Measurements from ENCODE around the gene ZSWIM6. TPM values are rescaled to one million over a fixed set of nuclear protein-coding genes. Genes with fewer than 3 reads are reported as not detected.

ZSWIM6 gene
- total RNA-seq, 1 experiment from 2014 or later = 12.9 TPM

- CTCF ChIA-PET = interaction anchor here (0.9 to 1.0 kb wide), 2 partner anchors 19 to 324 kb away, joined by 3 to 6 read pairs; no protein-coding TSS in a partner anchor
- Histone ChIP-seq H3K27ac (peak overlapping the region; percentile 64), H3F3A (ENCODE audit: insufficient read depth, low read depth) (peaks cover 28% of the 10 kb centered on the region; the same call in 1 of the 2 replicates), H3K36me3 (ENCODE audit: low read depth) (no peaks in the 10 kb centered on the region), H3K79me2 (ENCODE audit: low read depth) (peaks cover 42% of the 10 kb centered on the region), H3K9me2 (ENCODE audit: insufficient read depth) (no peaks in the 10 kb centered on the region), H2AFZ (peak overlapping the region; percentile 93), H3K4me2 (peak overlapping the region; percentile 91), H3K27me3 (ENCODE audit: insufficient read depth, low read depth) (no peaks in the 10 kb centered on the region), H3K4me3 (peak overlapping the region; percentile 97), H3K4me1 (replicated peaks; ENCODE audit: insufficient read depth) (peaks cover 54% of the 10 kb centered on the region), H3K9me3 (ENCODE audit: insufficient read depth, low read depth) (no peaks in the 10 kb centered on the region), H4K20me1 (ENCODE audit: insufficient read depth) (peaks cover 23% of the 10 kb centered on the region)
- DNase-seq = peak; percentile 67 to 78
- BruUV-seq (replicated peaks) = TSS peak; percentile 59
- POLR2A ChIA-PET (ENCODE audit: unreplicated experiment) = interaction anchor here (0.5 to 1.6 kb wide), 14 partner anchors 18 to 1133 kb away, joined by 3 to 18 read pairs (median 4); no protein-coding TSS in a partner anchor
- TF ChIP-seq EZH2 (IDR thresholded peaks at IDR 0.05; ENCODE audit: low read depth) (no peak), CTCF (conservative IDR thresholded peaks at IDR 0.05) (peak; percentile 33; the same call in 1 of the 2 replicates)
- intact Hi-C loops (cut with micrococcal nuclease; ENCODE audit: unreplicated experiment) = loop anchor here (1.0 to 5.0 kb wide), 7 partner anchors 25 to 276 kb away; partner anchors contain the start of gene SMIM15
Measured at GRCh38 chr5:61330845-61331406, 1.1 kb upstream of the ZSWIM6 start.

DNA sequence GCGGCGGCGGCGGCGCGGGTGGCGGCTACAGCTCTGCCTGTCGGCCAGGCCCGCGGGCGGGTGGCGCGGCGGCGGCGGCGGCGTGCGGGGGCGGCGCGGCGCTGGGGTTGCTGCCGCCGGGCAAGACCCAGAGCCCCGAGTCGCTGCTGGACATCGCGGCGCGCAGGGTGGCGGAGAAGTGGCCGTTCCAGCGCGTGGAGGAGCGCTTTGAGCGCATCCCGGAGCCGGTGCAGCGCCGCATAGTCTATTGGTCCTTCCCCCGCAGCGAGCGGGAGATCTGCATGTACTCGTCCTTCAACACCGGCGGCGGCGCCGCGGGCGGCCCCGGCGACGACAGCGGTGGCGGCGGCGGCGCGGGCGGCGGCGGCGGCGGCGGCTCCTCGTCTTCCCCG is 296 bp downstream of the ZSWIM6 start:
- Histone ChIP-seq H3K9me2 (ENCODE audit: insufficient read depth) (no peaks in the 10 kb centered on the region), H3K4me2 (no peak overlapping the region), H3K4me1 (replicated peaks; ENCODE audit: insufficient read depth) (peaks cover 40% of the 10 kb centered on the region), H3K36me3 (ENCODE audit: low read depth) (no peaks in the 10 kb centered on the region), H3K9me3 (ENCODE audit: insufficient read depth, low read depth) (no peaks in the 10 kb centered on the region), H3K79me2 (ENCODE audit: low read depth) (peaks cover 56% of the 10 kb centered on the region), H4K20me1 (ENCODE audit: insufficient read depth) (peaks cover 34% of the 10 kb centered on the region), H3K27ac (no peak overlapping the region), H3K4me3 (peak overlapping the region; percentile 41; the same call in 1 of the 2 replicates), H3K27me3 (ENCODE audit: insufficient read depth, low read depth) (no peaks in the 10 kb centered on the region), H3F3A (ENCODE audit: insufficient read depth, low read depth) (peaks cover 28% of the 10 kb centered on the region; the same call in 1 of the 2 replicates), H2AFZ (no peak overlapping the region)
- POLR2A ChIA-PET (ENCODE audit: unreplicated experiment) = interaction anchor here (0.6 to 1.6 kb wide), 7 partner anchors 18 to 478 kb away, joined by 3 to 20 read pairs (median 7); no protein-coding TSS in a partner anchor
- BruUV-seq (replicated peaks) = no TSS peak
- intact Hi-C loops (cut with micrococcal nuclease; ENCODE audit: unreplicated experiment) = loop anchor here (2.0 to 5.0 kb wide), 3 partner anchors 40 to 486 kb away; no protein-coding TSS in a partner anchor
- CTCF ChIA-PET = no interaction called here
- DNase-seq = no peak
- TF ChIP-seq CTCF (conservative IDR thresholded peaks at IDR 0.05) = no peak
- TF ChIP-seq EZH2 (IDR thresholded peaks at IDR 0.05; ENCODE audit: low read depth) = no peak

- Histone ChIP-seq H3F3A (ENCODE audit: insufficient read depth, low read depth) (peaks cover 26% of the 10 kb centered on the region; the same call in 1 of the 2 replicates), H3K9me2 (ENCODE audit: insufficient read depth) (no peaks in the 10 kb centered on the region), H3K27me3 (ENCODE audit: insufficient read depth, low read depth) (no peaks in the 10 kb centered on the region), H3K79me2 (ENCODE audit: low read depth) (peaks cover 61% of the 10 kb centered on the region), H3K4me2 (peak overlapping the region; percentile 91), H3K9me3 (ENCODE audit: insufficient read depth, low read depth) (no peaks in the 10 kb centered on the region), H4K20me1 (ENCODE audit: insufficient read depth) (peaks cover 38% of the 10 kb centered on the region), H3K4me1 (replicated peaks; ENCODE audit: insufficient read depth) (peaks cover 35% of the 10 kb centered on the region), H3K27ac (no peak overlapping the region), H2AFZ (0 out of 2 replicates have a peak overlapping the region, but pooled peaks have one; percentile 68), H3K36me3 (ENCODE audit: low read depth) (no peaks in the 10 kb centered on the region), H3K4me3 (peak overlapping the region; percentile 97)
- ChIA-PET CTCF (no interaction called here), POLR2A (ENCODE audit: unreplicated experiment) (interaction anchor here (1.6 kb wide), 1 partner anchor 76 kb away, joined by 12 read pairs; no protein-coding TSS in a partner anchor)
- TF ChIP-seq EZH2 (IDR thresholded peaks at IDR 0.05; ENCODE audit: low read depth) = no peak
- TF ChIP-seq CTCF (conservative IDR thresholded peaks at IDR 0.05) = no peak
- no TSS peak for BruUV-seq (replicated peaks)
- DNase-seq = peak; percentile 25 to 49
- intact Hi-C loops (cut with micrococcal nuclease; ENCODE audit: unreplicated experiment) = loop anchor here (1.0 to 5.0 kb wide), 4 partner anchors 41 to 486 kb away; no protein-coding TSS in a partner anchor
Measured at GRCh38 chr5:61332851-61333320, 828 bp downstream of the ZSWIM6 start.
